H9 (cell line): Measurements from ENCODE around the gene CABP4. TPM values are rescaled to one million over a fixed set of nuclear protein-coding genes. Genes with fewer than 3 reads are reported as not detected.

Source experiments
- DNase-seq: peaks from one replicate; pipeline ENCODE4 v3.0.0-alpha.2; 2017
- H2AFZ ChIP-seq: one replicate; pipeline ENCODE4 v1.6.1; 2013; ENCODE audit warnings: mild to moderate bottlenecking, low read length, control low read depth, moderate library complexity
- H2AK5ac ChIP-seq: 2 replicates; pipeline ENCODE4 v1.6.1; 2013; ENCODE audit warnings: low read length, control low read depth, mixed read lengths; ENCODE audit not compliant: insufficient read length
- H2BK120ac ChIP-seq: one replicate; pipeline ENCODE4 v1.6.1; 2013; ENCODE audit warnings: low read depth, mild to moderate bottlenecking, low read length, control low read depth, inconsistent platforms; ENCODE audit not compliant: poor library complexity, severe bottlenecking
- H2BK12ac ChIP-seq: 2 replicates; pipeline ENCODE4 v1.6.1; 2013; ENCODE audit warnings: low read length, control low read depth, mixed read lengths, low read depth; ENCODE audit not compliant: insufficient read length
- H2BK15ac ChIP-seq: 2 replicates; pipeline ENCODE4 v1.6.1; 2013; ENCODE audit warnings: low read depth, low read length, control low read depth
- H2BK20ac ChIP-seq: one replicate; pipeline ENCODE4 v1.6.1; 2013; ENCODE audit warnings: low read depth, mild to moderate bottlenecking, low read length, control low read depth, inconsistent platforms; ENCODE audit not compliant: poor library complexity, severe bottlenecking
- H2BK5ac ChIP-seq: 2 replicates; pipeline ENCODE4 v1.6.1; 2013; ENCODE audit warnings: low read length, control low read depth, mixed read lengths; ENCODE audit not compliant: insufficient read length
- H3K14ac ChIP-seq: 2 replicates; pipeline ENCODE4 v1.6.1; 2013; ENCODE audit warnings: low read length, control low read depth; ENCODE audit not compliant: insufficient read depth
- H3K18ac ChIP-seq: 2 replicates; pipeline ENCODE4 v1.6.1; 2013; ENCODE audit warnings: low read depth, mild to moderate bottlenecking, mixed read lengths, low read length, control low read depth; ENCODE audit not compliant: insufficient read length
- H3K23ac ChIP-seq: 2 replicates; pipeline ENCODE4 v1.6.1; 2013; ENCODE audit warnings: low read length, control low read depth, mixed read lengths, low read depth; ENCODE audit not compliant: insufficient read length
- H3K23me2 ChIP-seq: 2 replicates; pipeline ENCODE4 v1.6.1; 2013; ENCODE audit warnings: low read depth, mild to moderate bottlenecking, mixed read lengths, low read length, control low read depth; ENCODE audit not compliant: insufficient read length, poor library complexity, severe bottlenecking
- H3K27ac ChIP-seq: 2 replicates; pipeline ENCODE4 v1.5.1; 2013; ENCODE audit warnings: low read length, control low read depth, mixed read lengths, low read depth; ENCODE audit not compliant: insufficient read length
- H3K27me3 ChIP-seq: 2 replicates; pipeline ENCODE4 v1.6.1; 2013; ENCODE audit warnings: low read length, control low read depth, inconsistent platforms; ENCODE audit not compliant: insufficient read depth
- H3K4ac ChIP-seq: 2 replicates; pipeline ENCODE4 v1.6.1; 2013; ENCODE audit warnings: low read depth, mild to moderate bottlenecking, control low read depth, inconsistent platforms, low read length, moderate library complexity
- H3K4me1 ChIP-seq: 2 replicates; pipeline ENCODE4 v1.6.1; 2013; ENCODE audit warnings: low read length, control low read depth, inconsistent platforms; ENCODE audit not compliant: insufficient read depth
- H3K4me2 ChIP-seq: 2 replicates; pipeline ENCODE4 v1.6.1; 2013; ENCODE audit warnings: low read length, control low read depth, mixed read lengths; ENCODE audit not compliant: insufficient read length, insufficient read depth
- H3K56ac ChIP-seq: 2 replicates; pipeline ENCODE4 v1.6.1; 2013; ENCODE audit warnings: low read depth, mild to moderate bottlenecking, mixed read lengths, low read length, control low read depth; ENCODE audit not compliant: insufficient read length
- H3K79me1 ChIP-seq: 2 replicates; pipeline ENCODE4 v1.6.1; 2013; ENCODE audit warnings: low read depth, mild to moderate bottlenecking, moderate library complexity, low read length, control low read depth, inconsistent platforms; ENCODE audit not compliant: insufficient read depth, poor library complexity, severe bottlenecking
- H3K79me2 ChIP-seq: 2 replicates; pipeline ENCODE4 v1.6.1; 2013; ENCODE audit warnings: low read length, control low read depth, inconsistent platforms; ENCODE audit not compliant: insufficient read depth
- H3K9ac ChIP-seq: 2 replicates; pipeline ENCODE4 v1.6.1; 2013; ENCODE audit warnings: low read length, control low read depth, mixed read lengths; ENCODE audit not compliant: insufficient read length; ENCODE audit errors: extremely low read depth
- H3K9me3 ChIP-seq: one replicate; pipeline ENCODE4 v1.6.1; 2013; ENCODE audit warnings: low read depth, low read length, inconsistent platforms; ENCODE audit not compliant: control insufficient read depth
- H3T11ph ChIP-seq: one replicate; pipeline ENCODE4 v1.6.1; 2013; ENCODE audit warnings: mild to moderate bottlenecking, low read length, control low read depth, inconsistent platforms
- H4K20me1 ChIP-seq: one replicate; pipeline ENCODE4 v1.6.1; 2013; ENCODE audit not compliant: control insufficient read depth, insufficient read length, insufficient read depth
- H4K5ac ChIP-seq: 2 replicates; pipeline ENCODE4 v1.6.1; 2013; ENCODE audit warnings: low read depth, mild to moderate bottlenecking, mixed read lengths, low read length, control low read depth; ENCODE audit not compliant: insufficient read length
- H4K8ac ChIP-seq: replicated peaks from 2 replicates; pipeline ENCODE4 v1.6.1; 2013; ENCODE audit warnings: low read length, control low read depth, mixed read lengths, low read depth; ENCODE audit not compliant: insufficient read length
- H4K91ac ChIP-seq: 2 replicates; pipeline ENCODE4 v1.6.1; 2013; ENCODE audit warnings: low read depth, mild to moderate bottlenecking, moderate library complexity, mixed read lengths, low read length, control low read depth; ENCODE audit not compliant: insufficient read length
- H3K27ac Mint-ChIP-seq, 3 experiments: 2 replicates in 2 of 3; 3 replicates in 1 of 3; pipeline ENCODE4 v1.8.0; 2020 to 2021; ENCODE audit warnings: mixed read lengths in 3 of 3, mild to moderate bottlenecking in 1 of 3, moderate library complexity in 1 of 3
- H3K27me3 Mint-ChIP-seq: 2 replicates; pipeline ENCODE4 v1.8.0; 2021; ENCODE audit warnings: low read depth, mild to moderate bottlenecking, moderate library complexity, mixed read lengths
- H3K36me3 Mint-ChIP-seq, 3 experiments: 2 replicates in 2 of 3; 3 replicates in 1 of 3; pipeline ENCODE4 v1.8.0; 2020 to 2021; ENCODE audit warnings: low read depth in 3 of 3, mixed read lengths in 3 of 3; ENCODE audit not compliant: insufficient read depth in 1 of 3
- H3K4me1 Mint-ChIP-seq, 2 experiments: 2 replicates each; pipeline ENCODE4 v1.8.0; 2020; ENCODE audit warnings: mixed read lengths in 2 of 2
- H3K4me3 Mint-ChIP-seq, 2 experiments: 2 replicates in 1 of 2; 3 replicates in 1 of 2; pipeline ENCODE4 v1.8.0; 2020 to 2021; ENCODE audit warnings: mild to moderate bottlenecking in 2 of 2, mixed read lengths in 2 of 2, moderate library complexity in 1 of 2
- H3K9me3 Mint-ChIP-seq, 2 experiments: 2 replicates in 1 of 2; 3 replicates in 1 of 2; pipeline ENCODE4 v1.8.0; 2020; ENCODE audit warnings: mild to moderate bottlenecking in 2 of 2, mixed read lengths in 2 of 2, moderate library complexity in 1 of 2
- CTCF ChIP-seq: fragments of 200-600 bp; sonication (generic); conservative IDR thresholded peaks from 3 replicates; pipeline ENCODE4 v1.8.0; 2021; ENCODE audit warnings: antibody characterized with exemption, mild to moderate bottlenecking
- WGBS: extraction: QIAGEN DNeasy Blood & Tissue Kit; methylation state at CpG from one replicate; pipeline ENCODE4 v1.1.7; 2013; ENCODE audit warnings: missing lambda C conversion rate, low lambda C conversion rate, mixed read lengths; ENCODE audit not compliant: insufficient read length; ENCODE audit errors: extremely low coverage; 5-methylcytosine and 5-hydroxymethylcytosine counted together
- total RNA-seq: library from RNA; stranded (reverse); gene quantifications from 2 replicates; pipeline ENCODE4 v1.2.1, GENCODE V29; 2021

Gene CABP4
- total RNA-seq, 1 experiment from 2014 or later = not detected

GRCh38 chr11:67501854-67502253 is 46.7 kb downstream of the CABP4 start:
- H2BK12ac ChIP-seq = no peak overlapping the region
- no peaks in the 10 kb centered on the region for H3K79me2 ChIP-seq
- H3K9me3 Mint-ChIP-seq = no peaks in the 10 kb centered on the region
- peaks cover 8 to 26% (median 16%) of the 10 kb centered on the region in 3 experiments for H3K36me3 Mint-ChIP-seq
- no peaks in the 10 kb centered on the region for H3K4me1 ChIP-seq
- peaks cover 10% of the 10 kb centered on the region for H3K27me3 Mint-ChIP-seq
- no peak overlapping the region for H2BK15ac ChIP-seq
- H3K27ac Mint-ChIP-seq = no peak overlapping the region
- no CpG with 5 or more reads among the region's 18 CpGs for WGBS
- H3K23ac ChIP-seq = no peak overlapping the region
- H2BK5ac ChIP-seq = no peak overlapping the region
- no peaks in the 10 kb centered on the region for H3K9me3 ChIP-seq
- no peaks in the 10 kb centered on the region for H3K79me1 ChIP-seq
- H3K9ac ChIP-seq = no peak overlapping the region
- no peak overlapping the region for H3K4ac ChIP-seq
- peaks cover 8 to 19% of the 10 kb centered on the region in 2 experiments for H3K4me1 Mint-ChIP-seq
- H3K4me3 Mint-ChIP-seq = no peak overlapping the region; a peak in 1 of 5 replicates
- no peak for TF ChIP-seq CTCF
- no peak overlapping the region for H3K27ac ChIP-seq
- H3K4me2 ChIP-seq = no peak overlapping the region
- DNase-seq = no peak
- no peak overlapping the region for H3K56ac ChIP-seq
- no peak overlapping the region for H4K5ac ChIP-seq
- H3K14ac ChIP-seq = no peak overlapping the region
- H2BK20ac ChIP-seq = no peak overlapping the region
- H2BK120ac ChIP-seq = no peak overlapping the region
- no peak overlapping the region for H2AFZ ChIP-seq
- no peaks in the 10 kb centered on the region for H4K20me1 ChIP-seq
- no peak overlapping the region for H3T11ph ChIP-seq
- no peak overlapping the region for H4K8ac ChIP-seq
- H3K23me2 ChIP-seq = peaks cover 12% of the 10 kb centered on the region
- H2AK5ac ChIP-seq = no peak overlapping the region
- H3K27me3 ChIP-seq = no peaks in the 10 kb centered on the region
- no peak overlapping the region for H3K18ac ChIP-seq
- H4K91ac ChIP-seq = no peak overlapping the region
